Measurements from ENCODE around the gene FN1. TPM values are rescaled to one million over a fixed set of nuclear protein-coding genes. Genes with fewer than 3 reads are reported as not detected.

The FN1 gene
- total RNA-seq, 3 donors from 2014 or later (not counting 1 experiment from before 2014, with no cell fraction given): 0.30 TPM; not detected in 2

DNA sequence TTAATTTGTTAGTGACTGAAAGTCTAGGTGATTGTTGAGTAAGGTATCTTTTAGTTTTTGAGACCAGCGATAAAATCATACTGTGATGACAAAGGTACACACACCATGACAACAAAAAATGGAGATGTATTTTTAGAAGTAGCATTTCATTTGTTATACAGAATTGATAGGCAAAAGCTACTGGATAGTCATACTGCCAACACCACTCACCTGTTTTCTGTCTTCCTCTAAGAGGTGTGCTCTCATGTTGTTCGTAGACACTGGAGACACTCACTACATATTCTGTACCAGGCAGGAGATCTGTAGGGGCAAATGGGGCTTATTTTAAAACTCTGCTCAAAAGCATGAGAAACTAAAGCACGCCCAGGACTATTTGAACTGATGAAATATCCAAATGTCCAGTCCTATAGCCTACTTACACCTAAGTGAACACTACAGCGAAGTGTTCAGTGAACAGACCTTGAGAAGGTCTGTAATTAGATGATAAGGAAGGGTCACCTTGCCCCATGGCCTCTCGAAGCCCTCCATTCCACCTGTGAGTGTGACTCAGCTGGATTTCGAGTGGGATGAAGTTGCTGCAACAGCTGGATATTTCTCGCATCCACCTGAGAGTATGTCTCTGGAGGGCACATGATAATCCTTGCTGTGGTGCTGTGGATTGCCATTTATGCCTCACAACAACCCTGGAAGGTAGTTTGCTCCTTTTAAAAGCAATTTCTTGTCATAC lies 47.7 kb downstream of the FN1 start:
- Histone ChIP-seq H3K4me3 (ENCODE audit: low read length) (no peak overlapping the region), H3K4me1 (ENCODE audit: control insufficient read depth, insufficient read depth, low read length) (no peaks in the 10 kb centered on the region), H3K27ac (ENCODE audit: low read length) (no peak overlapping the region), H3K27me3 (ENCODE audit: control insufficient read depth, insufficient read depth, low read length) (no peaks in the 10 kb centered on the region), H3K36me3 (ENCODE audit: control insufficient read depth, insufficient read depth, low read length) (no peaks in the 10 kb centered on the region), H3K9me3 (ENCODE audit: control insufficient read depth, insufficient read depth, low read length) (no peaks in the 10 kb centered on the region)
- Mint-ChIP-seq H3K4me1 (no peaks in the 10 kb centered on the region), H3K9me3 (no peaks in the 10 kb centered on the region), H3K27me3 (ENCODE audit: low read depth in 2 of 2) (peaks cover 0 to 7% of the 10 kb centered on the region in 2 donors), H3K4me3 (no peak overlapping the region), H3K27ac (no peak overlapping the region), H3K36me3 (no peaks in the 10 kb centered on the region)
- 90% methylated on average over 7 of the region's 7 CpGs for WGBS (ENCODE audit: insufficient coverage)
- DNase-seq (no peak), ATAC-seq (no peak)
- intact Hi-C loops (cut with micrococcal nuclease): no loop called here
- TF ChIP-seq, protein P1, sequence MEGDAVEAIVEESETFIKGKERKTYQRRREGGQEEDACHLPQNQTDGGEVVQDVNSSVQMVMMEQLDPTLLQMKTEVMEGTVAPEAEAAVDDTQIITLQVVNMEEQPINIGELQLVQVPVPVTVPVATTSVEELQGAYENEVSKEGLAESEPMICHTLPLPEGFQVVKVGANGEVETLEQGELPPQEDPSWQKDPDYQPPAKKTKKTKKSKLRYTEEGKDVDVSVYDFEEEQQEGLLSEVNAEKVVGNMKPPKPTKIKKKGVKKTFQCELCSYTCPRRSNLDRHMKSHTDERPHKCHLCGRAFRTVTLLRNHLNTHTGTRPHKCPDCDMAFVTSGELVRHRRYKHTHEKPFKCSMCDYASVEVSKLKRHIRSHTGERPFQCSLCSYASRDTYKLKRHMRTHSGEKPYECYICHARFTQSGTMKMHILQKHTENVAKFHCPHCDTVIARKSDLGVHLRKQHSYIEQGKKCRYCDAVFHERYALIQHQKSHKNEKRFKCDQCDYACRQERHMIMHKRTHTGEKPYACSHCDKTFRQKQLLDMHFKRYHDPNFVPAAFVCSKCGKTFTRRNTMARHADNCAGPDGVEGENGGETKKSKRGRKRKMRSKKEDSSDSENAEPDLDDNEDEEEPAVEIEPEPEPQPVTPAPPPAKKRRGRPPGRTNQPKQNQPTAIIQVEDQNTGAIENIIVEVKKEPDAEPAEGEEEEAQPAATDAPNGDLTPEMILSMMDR (IDR thresholded peaks at IDR 0.05): no peak

- Histone ChIP-seq H3K4me3 (ENCODE audit: low read length) (no peak overlapping the region), H3K36me3 (ENCODE audit: control insufficient read depth, insufficient read depth, low read length) (no peaks in the 10 kb centered on the region), H3K27ac (ENCODE audit: low read length) (no peak overlapping the region), H3K4me1 (ENCODE audit: control insufficient read depth, insufficient read depth, low read length) (no peaks in the 10 kb centered on the region), H3K27me3 (ENCODE audit: control insufficient read depth, insufficient read depth, low read length) (no peaks in the 10 kb centered on the region), H3K9me3 (ENCODE audit: control insufficient read depth, insufficient read depth, low read length) (no peaks in the 10 kb centered on the region)
- H3K27me3 Mint-ChIP-seq (ENCODE audit: low read depth in 2 of 2): no peaks in the 10 kb centered on the region
- H3K4me3 Mint-ChIP-seq: no peak overlapping the region
- ATAC-seq (no peak), DNase-seq (no peak)
- intact Hi-C loops (cut with micrococcal nuclease): no loop called here
- no peaks in the 10 kb centered on the region for H3K36me3 Mint-ChIP-seq
- H3K4me1 Mint-ChIP-seq: no peaks in the 10 kb centered on the region
- H3K9me3 Mint-ChIP-seq: no peaks in the 10 kb centered on the region
- TF ChIP-seq, protein P1 (IDR thresholded peaks at IDR 0.05): no peak
- H3K27ac Mint-ChIP-seq: no peak overlapping the region
- WGBS (ENCODE audit: insufficient coverage): 89% methylated on average over 7 of the region's 7 CpGs
These were observed 49.3 kb downstream of the FN1 start for GRCh38 chr2:215386566-215386965.

- ATAC-seq: no peak
- Mint-ChIP-seq H3K27ac (no peak overlapping the region), H3K27me3 (ENCODE audit: low read depth in 2 of 2) (no peaks in the 10 kb centered on the region), H3K4me1 (no peaks in the 10 kb centered on the region), H3K9me3 (no peaks in the 10 kb centered on the region), H3K4me3 (no peak overlapping the region), H3K36me3 (no peaks in the 10 kb centered on the region)
- no peak for DNase-seq
- intact Hi-C loops (cut with micrococcal nuclease): no loop called here
- TF ChIP-seq, protein P1 (IDR thresholded peaks at IDR 0.05): no peak
- no peaks in the 10 kb centered on the region for H3K36me3 ChIP-seq (ENCODE audit: control insufficient read depth, insufficient read depth, low read length)
- no peak overlapping the region for H3K27ac ChIP-seq (ENCODE audit: low read length)
- no peak overlapping the region for H3K4me3 ChIP-seq (ENCODE audit: low read length)
- H3K9me3 ChIP-seq (ENCODE audit: control insufficient read depth, insufficient read depth, low read length): no peaks in the 10 kb centered on the region
- H3K4me1 ChIP-seq (ENCODE audit: control insufficient read depth, insufficient read depth, low read length): no peaks in the 10 kb centered on the region
- H3K27me3 ChIP-seq (ENCODE audit: control insufficient read depth, insufficient read depth, low read length): no peaks in the 10 kb centered on the region
- WGBS (ENCODE audit: insufficient coverage): 91% methylated on average over 5 of the region's 7 CpGs
These were observed 51.2 kb downstream of the FN1 start for GRCh38 chr2:215384710-215385109.
